Left kidney (tissue), 2 donors: ENCODE measurements around the gene RASSF4. TPM values are rescaled to one million over a fixed set of nuclear protein-coding genes. Genes with fewer than 3 reads are reported as not detected.

ENCODE experiments used
- DNase-seq: peaks from one replicate; pipeline ENCODE4 v3.0.0-alpha.2; 2013
- polyA plus RNA-seq: library from polyadenylated mRNA; unstranded; fragments of 120-200 nt; gene quantifications from one replicate; pipeline ENCODE4 v1.2.1, GENCODE V29; 2013; ENCODE audit not compliant: insufficient read length

Gene RASSF4
- polyA plus RNA-seq, 1 donor, result 31.1 TPM

DNA sequence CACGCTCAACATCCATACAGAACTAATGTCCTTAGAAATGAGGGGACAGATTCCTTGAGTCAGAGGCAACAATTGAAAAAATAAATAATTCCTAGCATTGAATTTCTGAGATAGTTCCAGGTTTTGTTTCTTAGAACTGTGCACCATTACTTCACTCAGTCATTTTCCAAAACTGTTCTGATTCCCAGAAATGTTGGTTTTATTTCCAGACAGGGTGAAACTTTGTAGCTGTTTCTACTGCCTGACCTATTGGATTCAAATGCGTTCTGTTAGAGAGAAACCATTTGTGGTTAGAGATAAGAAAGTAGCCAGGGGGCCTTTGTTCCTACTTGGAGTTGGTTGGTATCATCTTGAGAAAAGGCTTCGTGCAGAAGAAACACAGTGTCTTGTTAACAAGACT, 27.1 kb downstream of the RASSF4 start:
- DNase-seq, result no peak

DNA sequence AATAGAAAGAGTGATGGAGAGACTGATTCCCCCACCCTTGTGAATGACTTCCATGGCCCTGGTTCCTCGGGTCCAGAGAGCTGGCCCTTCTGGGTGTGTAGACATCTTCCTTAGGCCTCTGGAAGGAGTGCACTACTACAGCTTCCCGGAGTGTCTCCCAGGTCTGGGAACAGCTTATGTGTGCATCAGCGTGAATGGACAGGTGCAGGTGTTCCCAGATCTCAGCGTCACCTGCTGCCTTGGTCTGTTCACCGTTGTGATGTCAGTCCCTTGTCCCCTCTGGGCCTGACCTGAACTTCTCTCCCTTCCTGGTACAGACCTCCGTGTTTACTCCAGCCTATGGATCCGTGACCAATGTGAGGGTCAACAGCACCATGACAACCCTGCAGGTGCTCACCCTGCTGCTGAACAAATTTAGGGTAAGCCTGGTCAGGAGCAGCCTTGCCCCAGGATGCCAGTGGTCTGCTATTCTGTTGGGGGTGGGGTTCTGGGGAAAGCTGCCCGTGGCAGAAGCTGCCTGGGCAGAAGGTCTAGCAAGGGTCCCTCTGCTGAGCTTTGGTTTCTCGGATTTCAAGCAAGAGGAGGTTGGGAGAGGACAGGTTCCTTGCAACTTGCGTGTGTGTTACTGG, 29.5 kb downstream of the RASSF4 start:
- no peak for DNase-seq

DNA sequence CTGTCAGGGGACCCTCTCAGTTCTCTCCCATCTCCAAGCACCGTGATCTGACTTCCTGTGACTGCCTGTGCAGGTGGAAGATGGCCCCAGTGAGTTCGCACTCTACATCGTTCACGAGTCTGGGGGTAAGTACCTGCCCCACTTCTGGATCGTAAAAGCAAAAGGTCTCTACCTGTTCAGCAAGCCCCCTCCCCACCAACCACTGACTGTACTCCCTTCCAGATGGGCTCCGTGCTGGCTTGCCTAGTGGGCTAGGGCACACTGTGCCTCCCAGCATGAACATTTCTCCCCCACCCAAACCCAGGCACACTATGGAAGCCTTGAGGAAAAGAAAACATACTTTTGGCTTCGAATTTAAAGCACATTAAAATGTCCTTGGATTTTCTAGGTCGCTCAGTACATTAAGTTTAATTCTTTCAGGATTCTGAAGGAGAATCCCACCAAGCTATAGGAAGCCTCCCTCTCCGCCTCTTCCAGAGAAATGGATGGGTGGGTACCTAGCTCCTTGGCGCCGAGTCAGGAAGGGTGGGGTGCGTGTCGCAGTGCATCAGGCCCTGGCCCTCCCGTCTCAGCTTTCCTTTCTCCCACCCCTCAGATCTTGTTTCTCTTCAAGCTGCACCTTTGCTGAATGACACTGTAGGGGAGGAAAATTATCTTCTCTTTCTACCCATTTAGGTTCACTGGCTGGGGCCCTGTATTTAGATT, 30.1 kb downstream of the RASSF4 start:
- DNase-seq, result no peak

DNA sequence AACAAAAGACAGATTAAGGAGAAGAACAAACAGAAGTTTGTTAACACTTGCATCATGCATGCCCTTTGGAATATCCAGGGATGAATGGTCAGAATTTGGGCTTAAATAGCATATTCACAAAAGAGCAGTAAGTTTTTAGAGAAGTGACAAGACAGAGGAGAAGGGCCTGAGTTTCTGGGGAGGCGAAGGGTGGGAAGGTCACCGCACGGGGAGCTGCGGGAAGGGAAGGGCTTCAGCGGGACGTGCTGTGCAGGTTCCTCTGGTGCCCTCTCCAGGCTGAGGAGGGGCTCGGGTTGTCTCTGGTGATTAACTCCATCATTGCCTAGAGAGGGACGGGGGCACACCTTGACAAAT, 30.7 kb downstream of the RASSF4 start:
- no peak for DNase-seq

DNA sequence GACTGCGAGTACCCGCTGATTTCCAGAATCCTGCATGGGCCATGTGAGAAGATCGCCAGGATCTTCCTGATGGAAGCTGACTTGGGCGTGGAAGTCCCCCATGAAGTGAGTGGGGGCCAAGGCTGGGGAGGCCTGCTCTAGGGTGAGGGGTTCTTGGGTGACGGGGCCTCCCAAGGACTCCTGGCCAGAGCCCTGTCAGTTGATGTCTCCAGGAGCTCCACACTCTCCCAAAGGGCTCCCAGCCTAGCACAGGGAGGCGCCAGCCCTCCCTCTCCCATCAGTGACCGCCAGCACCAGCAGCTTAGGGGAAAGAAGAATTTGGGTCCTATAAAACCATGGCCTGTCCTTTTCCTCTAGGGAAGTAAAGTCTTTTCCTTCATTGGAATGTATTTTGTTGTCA, 31.4 kb downstream of the RASSF4 start:
- DNase-seq, result no peak

DNA sequence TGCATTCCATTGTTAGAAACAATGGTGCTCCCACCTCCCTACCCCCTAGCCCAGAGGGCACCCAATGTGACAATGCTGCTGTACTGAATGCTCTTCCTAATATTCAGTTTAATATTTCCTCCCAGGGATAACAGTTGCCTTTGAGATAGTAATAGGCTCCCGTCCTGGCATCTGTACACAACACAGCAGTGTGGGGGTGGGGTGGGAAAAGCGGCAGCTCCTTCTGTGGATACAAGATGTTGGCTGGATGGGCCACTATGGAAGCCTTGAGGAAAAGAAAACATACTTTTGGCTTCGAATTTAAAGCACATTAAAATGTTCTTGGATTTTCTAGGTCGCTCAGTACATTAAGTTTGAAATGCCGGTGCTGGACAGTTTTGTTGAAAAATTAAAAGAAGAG, 32.0 kb downstream of the RASSF4 start:
- no peak for DNase-seq

DNA sequence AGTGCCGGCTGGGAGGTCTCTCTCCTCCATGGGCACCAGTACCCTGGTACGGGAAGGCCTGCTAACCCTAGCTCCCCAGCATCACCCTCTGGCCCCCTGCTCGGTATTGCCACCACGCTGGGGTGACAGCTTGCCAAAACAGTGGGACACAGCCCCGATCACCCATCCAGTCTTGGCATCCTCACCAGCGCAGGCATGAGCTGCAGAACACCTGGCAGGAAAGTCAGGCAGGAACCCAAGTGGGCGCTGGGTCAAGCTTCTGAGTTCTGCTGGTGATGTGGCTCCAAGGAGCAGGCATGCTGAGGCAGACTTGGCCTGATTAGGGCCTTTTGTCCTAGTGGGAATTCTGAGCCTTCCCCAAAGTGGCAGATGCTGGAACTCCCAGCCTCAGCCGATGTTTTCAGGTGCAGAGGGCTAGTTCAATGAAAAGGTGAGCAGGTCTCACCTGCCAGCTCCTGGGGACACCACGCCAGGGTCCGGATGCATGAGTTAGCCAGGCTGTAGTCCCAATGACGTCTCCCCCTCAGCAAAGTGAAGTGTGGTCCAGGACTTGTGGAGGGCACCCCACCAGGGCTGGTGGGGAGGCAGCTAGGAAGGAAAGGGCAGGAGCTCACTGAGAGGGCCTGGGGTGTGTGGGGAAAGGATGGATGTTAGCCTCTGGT, 32.6 kb downstream of the RASSF4 start:
- no peak for DNase-seq

DNA sequence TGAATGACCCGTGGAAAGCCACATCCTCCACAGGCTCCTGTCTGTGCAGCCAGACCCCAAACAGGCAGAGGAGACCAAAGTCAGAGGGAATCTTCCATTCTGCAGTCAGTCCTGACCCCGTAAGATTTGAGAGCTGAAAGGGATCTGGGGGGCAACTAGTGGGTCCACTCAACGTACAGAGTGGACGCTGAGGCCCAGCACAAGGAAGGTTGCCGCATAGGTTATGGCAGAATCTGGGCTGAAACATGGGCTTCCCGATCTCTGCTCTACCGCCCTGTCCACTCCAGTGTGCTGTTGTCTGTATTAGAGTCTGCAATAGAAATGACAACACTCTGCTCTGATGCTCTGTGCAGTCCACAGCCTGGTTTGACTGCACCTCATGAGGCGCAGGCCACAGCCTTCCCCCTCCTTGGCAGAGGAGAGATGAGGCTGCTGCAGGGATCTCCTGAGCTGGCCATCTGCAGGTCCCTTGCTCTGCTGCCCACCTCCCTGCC, 33.2 kb downstream of the RASSF4 start:
- no peak for DNase-seq

DNA sequence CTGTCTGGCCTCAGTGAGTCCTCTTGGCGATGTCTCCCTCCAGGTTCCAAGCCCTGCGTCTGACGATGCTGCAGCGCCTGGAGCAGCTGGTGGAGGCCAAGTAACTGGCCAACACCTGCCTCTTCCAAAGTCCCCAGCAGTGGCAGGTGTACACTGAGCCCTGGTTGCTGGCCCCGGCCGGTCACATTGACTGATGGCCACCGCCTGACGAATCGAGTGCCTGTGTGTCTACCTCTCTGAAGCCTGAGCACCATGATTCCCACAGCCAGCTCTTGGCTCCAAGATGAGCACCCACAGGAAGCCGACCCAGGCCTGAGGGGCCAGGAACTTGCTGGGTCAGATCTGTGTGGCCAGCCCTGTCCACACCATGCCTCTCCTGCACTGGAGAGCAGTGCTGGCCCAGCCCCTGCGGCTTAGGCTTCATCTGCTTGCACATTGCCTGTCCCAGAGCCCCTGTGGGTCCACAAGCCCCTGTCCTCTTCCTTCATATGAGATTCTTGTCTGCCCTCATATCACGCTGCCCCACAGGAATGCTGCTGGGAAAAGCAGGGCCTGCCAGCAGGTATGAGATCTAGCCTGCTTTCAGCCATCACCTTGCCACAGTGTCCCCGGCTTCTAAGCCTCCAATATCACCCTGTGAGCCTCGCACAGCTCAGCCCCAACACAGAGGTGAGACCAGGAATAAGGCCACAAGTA, 33.8 kb downstream of the RASSF4 start:
- no peak for DNase-seq

DNA sequence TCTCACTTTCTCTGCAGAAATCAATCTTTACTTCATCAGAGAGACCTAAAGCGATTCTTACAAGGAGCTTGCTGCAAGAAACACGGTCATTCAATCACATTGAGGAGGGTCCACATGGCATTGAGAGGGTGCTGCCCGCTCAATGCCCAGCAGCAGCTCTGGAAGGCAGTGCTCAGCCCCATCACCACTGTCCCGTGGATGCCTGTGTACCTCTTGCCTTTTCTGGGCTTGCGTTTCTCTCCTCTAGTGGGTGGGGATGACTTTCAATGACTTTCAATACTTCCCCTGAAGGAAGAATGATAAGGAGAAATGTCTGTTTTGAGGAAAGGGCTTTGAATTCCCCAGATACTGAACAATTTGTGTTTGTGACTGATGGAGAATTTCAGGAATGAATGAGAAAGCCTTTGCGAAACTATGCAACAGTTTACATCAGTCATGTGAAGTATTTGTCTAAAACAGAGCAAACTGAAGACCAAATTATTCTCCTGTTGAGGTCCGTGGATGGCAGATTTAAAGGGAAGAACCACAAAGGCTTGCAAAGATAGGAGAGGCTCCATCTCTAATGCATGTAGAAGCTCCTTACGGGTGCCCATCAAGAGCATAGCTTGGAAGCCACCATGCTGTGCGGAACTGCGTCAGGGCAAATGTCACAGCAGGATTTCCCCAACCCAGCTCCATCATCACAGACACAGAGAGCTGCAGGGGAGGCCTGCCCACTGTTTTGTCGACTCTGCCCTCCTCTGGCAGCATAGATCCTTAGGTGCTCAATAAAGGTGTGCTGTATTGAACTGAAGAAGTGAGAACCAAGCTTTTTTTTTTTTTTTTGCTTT, 34.5 kb downstream of the RASSF4 start:
- no peak for DNase-seq

DNA sequence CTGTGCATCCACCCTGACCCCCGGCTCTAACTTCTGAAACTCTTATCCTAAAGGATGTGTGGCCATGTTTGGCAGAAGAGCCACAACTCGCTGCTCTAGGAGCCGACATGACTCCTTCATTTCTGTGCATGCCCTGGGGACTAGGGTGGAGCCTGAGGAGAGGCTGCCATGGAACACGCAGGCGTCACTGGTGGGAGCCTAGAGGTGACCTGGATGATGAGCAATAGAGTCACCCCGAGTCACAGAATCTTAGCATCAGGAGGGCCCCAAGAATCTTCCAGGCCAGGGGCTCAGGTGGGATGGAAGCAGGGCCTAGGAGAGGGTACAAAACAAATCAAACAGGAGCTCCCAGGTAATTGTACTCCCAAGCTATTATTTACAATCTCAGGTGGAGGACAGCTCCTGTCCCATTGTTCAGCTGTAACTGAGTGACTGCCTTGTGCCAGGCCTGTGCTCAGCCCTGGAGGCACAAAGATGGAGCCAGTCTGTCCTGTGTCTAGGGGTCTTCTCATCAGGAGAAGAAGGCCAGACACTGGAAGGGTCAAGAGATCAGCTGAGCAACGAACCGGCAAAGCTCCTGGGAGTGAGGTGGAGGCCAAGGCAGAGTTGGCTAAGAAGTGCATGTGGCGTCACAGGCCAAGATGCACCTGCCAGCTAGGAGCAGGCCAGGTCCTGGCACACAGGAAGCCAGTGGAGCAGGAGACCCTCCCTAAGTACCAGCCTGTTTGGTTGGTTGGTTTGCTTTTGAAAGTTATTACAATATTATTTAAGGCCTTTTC, 35.3 kb downstream of the RASSF4 start:
- DNase-seq, result no peak

DNA sequence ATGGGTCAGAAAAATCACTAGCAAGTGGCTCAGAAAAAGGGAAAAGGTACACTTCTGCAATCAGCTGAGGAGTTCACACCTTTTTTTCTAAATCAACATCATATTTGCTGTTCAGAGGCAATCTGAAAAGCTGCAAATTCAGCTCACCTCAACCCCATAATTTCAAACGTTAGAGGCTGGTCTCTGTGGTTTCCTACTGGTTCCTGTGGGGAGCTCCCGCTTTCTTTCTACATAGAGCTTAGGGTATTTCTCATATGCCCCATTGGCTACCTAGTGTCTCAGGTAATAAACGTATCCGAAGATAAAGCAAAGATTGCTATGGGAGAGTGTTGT, 35.9 kb downstream of the RASSF4 start:
- no peak for DNase-seq

DNA sequence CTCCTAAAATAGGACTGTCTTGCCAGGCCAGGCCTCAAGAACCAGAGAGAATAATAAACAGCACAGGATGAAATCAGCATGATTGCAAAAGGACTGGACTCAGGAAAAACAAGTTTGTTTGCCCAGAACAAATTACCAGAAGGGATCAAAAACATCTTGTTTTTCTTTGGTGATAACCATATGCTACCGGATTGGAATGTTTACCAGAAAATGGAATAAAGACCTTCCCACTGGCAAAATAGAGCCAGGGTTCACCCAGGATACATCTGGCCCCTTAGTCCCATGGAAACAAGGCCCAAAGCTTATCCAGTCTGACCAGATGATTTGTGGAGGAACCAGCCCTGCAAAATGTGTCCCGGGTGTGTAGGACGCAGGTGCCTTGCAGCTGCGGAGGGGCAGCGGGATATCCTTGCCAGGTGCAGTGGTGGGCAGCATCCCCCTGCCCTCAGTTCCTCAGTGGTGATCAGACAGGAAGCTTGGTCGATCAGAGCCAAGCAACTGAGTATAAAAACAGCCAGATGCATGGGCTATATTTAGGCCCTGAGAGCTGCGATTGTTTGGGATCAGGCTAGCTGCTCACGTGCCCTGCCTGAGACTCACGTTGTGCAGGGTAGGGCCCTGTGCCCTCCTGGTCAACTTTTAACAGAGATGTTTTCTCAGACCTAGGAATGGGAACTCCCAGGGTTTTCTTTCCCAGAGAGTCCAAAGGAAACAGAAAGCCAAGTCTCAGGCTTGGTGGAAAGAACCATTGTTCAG, 36.5 kb downstream of the RASSF4 start:
- no peak for DNase-seq

DNA sequence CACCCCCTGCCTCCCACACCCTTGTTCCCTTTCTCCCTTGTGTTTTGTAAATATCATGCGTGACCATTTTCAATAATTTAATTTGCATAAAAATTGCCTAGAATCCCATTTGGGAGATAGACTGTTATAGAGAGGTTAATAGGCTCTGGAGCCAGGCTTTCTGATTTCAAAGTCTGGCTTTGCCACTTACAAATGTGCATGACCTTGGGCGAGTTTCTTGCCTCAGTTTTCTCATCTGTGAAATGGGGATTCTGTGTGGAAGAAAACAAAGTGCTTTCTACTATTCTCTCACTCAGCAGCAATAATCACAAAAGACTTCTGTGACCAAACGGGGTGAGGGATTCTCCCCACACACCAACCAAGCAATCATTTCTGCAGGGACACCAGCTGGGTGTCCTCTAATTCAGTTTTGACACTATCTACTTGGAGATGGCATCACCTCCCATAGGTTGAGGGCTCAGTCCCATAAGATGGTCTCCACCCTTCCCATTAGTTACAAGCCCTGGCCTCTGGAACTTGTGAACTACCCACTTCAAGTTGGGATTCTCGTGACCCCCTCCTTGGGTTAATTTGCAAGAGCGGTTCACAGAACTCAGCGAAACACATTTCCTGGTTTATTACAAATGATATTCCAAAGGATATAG, 37.6 kb downstream of the RASSF4 start:
- DNase-seq, result no peak

DNA sequence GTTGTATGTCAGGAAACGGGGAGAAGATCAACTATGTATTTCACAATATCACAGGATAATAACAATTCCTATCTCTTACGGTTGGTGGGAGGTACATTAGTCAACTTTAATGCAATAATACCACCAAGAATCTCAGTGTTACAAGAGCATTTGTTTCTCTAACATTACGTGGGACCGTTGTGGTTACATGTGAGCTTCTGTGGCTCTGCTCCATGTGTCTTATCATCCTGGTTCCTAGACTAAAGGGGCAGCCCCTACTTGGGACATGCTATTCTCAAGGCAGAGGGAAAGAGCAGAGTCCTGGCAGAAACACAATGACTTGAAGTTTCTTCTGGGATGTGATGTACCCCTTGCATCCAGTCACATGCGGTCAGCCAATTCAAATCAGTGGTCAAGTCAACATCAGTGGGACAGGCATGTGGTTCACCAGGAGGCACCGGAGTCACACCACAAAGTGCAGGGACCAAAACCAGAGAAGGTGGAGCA, 38.6 kb downstream of the RASSF4 start:
- no peak for DNase-seq

DNA sequence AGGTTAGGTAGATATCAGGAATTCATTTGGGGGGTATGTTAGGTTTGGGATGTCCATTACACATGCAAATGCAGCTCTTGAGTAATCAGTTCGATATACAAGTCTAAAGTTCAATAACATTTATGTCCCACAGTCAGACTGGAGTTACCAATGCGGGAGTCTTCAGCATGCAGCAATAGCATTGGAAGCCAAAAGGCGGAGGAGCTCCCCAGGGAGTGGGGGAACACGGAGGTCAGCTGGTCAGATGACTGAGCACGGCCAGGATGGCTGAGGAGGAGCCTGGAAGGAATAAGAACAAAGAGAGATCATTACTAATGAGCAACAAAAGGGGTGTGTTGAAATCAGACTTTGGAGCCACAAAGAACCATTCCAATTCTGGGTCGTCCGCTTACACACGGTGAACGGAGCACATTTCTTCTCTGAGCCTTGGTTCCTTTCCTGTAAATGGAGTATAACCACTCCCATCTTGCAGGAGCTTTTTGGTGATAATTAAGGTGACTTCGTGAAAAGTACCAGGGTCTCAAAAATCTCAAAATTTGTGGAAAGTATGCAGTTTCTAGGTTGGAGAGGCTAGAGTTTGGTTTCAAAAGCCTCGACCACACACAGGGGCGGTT, 40.6 kb downstream of the RASSF4 start:
- peak; percentile 31 for DNase-seq

DNA sequence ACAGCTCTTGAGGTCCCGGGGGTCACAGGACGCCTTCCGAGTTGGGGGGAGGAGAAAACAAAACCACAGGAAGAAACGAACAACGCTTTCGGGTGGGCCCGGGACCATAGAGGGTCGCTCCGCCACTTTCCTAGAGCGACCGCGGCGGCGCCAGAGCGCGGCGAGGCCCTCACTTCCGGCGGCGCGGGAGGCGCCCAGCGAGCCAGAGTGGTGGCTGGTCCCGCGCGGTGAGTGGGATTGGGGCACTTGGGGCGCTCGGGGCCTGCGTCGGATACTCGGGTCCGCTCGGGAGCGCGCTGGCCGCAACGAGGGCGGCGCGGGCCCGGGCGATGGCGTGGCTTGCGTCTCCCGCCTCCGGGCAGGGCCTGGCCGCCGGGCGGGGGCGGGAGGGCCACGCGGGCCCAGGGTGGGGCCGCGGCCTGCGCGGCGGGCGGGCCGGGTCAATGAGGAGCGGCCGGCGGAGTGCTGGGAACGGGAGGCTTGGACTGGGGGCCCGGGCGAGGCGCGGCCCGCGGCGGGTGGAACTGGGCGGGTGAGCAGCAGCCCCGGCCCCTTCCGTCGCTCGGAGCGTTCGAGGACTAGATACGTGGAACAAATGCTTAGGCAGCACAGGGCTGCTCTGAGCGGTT, 41.3 kb downstream of the RASSF4 start, which contains the start of gene ZNF22:
ZNF22 (plus strand) TSS at position 172 of the 629 bp plus-strand sequence. CDS start 2,446 bp downstream, outside the sequence.
- DNase-seq, result peak; percentile 81

DNA sequence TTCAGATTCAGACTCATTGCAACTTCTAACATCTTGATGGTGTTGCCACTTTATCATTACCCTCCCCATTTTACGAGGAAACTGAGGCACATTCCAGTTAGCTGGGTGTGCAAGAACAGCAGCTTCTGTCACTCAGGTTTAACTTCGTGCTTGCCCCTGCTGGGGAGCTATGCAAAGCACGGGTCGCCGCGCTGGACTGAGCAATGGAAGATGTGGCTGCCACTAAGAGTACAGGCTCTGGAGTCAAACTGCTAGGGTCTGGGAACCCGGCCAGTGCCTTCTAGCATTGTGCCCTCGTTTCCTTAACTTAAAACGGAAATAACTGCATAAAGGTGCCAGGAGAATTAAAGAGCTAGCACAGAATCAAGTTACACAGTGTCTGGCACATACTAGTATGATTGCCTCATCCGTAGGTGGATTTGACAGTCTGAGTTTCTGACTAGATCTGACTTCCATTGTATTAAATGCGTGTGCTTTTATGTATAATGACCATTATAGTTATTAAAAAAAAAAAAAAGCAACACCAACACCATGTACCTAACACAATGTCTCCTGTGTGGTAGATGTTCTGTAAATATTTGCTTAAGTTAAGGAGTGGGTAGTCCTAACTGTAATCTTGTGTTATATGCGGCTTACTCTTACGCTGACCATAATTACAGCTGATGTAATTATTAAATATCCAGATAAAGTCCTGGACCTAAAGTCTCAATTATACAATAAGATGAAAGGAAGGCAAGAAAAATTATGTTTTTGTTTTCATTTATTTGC, 42.0 kb downstream of the RASSF4 start:
- peak; percentile 63 for DNase-seq
